GM19395 (cell line): Measurements from ENCODE around the gene RALB.

Source experiments
- ATAC-seq: cut with Tn5 transposase; IDR thresholded peaks from one replicate; pipeline ENCODE4 v1.9.1; 2021; ENCODE audit warnings: mild to moderate bottlenecking, moderate library complexity; ENCODE audit not compliant: unreplicated experiment

The RALB gene, protein sequence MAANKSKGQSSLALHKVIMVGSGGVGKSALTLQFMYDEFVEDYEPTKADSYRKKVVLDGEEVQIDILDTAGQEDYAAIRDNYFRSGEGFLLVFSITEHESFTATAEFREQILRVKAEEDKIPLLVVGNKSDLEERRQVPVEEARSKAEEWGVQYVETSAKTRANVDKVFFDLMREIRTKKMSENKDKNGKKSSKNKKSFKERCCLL

DNA sequence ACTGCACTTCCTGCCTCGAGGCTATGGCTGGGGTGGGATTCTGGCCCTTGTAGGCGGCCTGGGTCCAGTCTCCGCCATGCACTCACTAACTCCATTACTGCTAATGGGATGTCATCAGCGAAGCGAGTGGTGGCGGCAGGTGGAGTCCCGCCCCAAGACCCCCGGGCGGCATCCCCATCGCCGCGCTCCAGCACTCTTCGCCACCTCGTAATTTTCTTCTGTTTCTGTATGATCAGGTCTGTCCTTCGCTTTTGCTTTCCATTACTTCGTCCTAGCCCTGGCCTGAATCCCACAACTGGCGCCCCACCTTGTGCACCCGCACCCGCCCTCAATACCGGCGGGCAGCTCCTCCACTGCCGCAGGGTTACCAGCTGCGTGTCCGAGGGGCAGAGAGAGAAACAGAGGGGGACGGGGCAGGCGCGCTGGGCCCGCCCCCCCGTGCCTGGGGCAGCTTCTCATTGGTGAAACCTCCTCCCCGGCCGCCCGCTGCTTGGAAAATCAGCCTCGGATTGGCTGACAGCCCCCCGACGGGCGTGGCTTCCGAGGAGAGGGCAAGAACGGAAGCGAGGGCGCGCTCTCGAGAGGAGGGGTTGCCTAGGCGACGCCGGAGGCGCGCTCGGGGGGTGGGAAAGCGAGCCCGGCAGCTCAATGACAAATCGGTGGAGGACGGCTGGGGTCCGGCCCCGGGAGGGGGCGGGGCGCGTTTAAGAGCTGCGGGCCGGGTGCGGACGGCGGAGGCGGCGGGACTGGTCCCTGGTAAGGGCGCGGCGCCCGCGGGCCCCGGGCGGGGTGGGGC, at the start of gene RALB:
Gene RALB (plus strand): TSS at position 628 of the 796 bp plus-strand sequence. CDS start 25,813 bp downstream, outside the sequence.
- ATAC-seq = peak; percentile 90

DNA sequence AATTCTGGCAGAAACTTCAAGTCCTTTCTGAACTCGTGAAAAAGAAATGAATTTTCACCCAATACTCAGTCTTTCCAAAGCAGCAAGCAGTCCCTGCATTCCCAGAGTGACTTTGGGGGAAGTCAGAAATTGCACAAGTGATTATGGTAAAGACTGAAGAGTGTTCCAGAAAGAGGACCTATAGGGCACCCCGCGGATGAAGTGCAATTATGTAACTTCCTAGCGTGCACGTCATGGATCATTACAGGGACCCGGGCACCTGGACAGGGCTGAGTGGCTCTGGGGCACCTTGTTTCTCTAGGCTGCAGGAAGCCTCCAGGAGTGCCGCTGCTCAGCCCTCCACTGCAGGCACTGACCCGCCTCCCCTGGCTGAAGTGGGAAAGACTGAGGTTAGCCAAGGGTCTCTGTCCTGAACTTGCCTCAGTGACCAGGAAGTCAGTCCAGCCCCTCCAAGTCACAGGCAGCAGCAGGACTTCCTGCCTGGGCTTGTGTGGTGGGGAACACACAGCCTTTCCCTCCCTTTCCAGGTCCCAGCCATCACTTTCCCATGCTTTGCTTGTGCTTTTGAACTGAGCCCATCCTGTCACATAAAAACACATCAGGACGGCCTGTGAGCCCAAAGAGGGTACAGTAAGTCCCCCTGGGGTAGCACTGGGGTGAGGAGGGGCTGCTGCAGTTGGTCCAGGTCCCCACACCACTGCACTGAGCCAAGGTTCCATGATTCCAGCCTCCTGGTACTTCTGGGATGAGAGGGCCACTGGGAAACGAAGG, 49.2 kb upstream of the RALB start:
- no peak for ATAC-seq

DNA sequence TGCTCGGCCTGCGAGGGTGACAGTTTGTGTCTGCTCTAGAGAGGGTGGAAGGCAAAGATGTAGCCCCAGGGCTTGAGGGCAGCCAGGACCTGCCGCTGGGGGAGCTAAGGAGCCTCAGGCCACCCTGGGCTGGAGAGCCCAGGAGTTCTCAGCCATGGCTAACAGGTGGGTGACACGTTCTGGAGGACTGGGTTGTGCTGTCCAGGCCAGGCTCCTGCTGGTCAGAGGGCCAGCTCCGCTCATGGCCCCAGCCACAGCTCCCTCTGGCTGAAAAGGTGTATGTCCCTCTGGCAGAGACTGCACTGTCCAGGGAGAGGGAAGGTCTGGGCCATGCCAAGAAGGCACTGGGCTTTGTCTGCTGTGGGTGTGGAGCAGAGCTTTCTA, 48.6 kb upstream of the RALB start:
- no peak for ATAC-seq

DNA sequence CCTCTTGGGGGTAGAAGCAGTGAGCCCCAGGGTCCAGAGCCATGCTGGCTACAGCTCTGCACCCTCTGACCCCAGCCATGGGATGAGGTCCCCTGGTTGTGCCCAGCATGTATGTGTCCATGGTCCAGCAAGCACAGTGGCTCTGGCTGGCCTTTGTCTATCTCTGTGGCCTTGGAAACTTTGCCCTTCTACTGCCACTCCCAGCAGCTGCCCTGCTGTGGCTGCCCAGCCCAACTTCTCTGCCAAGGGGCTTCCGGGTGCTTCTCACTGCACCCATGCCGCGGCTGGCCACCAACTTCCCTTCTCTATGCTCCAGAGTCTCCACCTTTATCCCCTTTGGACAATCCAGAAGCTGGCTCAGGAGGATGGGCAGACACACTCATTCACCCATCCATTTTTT, 48.2 kb upstream of the RALB start:
- no peak for ATAC-seq

DNA sequence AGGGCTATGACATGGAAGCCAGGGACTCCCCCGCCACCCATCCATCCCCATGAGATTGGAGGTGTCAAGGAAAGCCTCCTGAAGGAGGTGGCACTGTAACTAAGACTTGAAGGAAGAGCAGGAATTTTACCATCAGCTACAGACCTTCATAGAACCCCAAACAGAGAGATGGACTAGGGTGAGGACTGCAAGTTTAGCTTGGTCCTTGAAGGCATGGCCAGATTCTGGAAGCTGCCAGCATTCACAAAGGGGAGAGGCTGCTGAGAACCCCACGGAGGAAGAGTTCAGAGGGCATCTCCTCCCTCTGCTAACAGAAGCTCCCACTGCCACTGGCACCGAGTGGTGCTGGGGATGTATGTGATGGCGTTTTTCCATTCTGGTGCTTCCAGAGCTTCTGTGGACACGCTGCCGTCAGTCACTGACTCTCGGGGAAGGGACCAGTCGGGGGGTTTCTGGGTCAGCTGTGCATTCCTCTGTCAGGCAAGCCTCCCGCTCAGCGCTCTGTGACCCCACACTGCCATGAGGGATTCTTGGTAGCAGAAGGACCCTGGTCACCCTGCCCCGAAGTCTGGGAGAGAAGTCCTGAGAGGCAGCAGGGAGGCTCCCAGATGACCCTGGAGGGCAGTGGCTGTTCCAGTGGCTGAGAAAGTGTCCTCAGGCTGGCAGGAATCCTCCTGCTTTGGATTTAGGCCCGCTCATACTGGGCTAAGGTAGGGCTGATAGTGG, 47.5 kb upstream of the RALB start:
- ATAC-seq = no peak

DNA sequence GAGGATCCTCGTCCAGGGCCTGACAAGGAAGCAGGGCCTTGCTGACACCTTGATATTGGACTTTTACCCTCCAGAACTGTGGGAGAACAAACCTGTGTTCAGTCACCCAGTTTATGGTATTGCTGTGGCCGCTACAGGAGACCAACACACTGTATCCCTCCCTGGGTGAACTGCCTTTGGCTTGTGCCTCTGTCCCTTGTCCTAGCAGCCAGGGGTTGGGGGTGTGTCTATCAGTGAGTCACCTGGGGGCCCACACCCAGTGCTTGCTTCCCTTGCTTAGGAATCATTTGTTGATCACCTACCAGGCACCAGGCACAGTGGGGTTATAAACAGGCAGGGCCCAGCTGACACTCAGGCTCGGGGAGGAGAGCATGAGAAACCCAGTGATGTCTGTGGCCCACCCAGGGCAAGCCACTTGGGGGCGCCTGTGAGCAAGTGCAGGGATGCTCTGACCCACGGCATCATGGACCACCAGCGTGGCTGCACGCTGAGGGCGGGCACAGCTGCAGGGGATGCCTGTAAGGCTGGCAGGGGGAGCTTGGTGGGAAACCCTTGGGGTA, 46.5 kb upstream of the RALB start:
- ATAC-seq = no peak

DNA sequence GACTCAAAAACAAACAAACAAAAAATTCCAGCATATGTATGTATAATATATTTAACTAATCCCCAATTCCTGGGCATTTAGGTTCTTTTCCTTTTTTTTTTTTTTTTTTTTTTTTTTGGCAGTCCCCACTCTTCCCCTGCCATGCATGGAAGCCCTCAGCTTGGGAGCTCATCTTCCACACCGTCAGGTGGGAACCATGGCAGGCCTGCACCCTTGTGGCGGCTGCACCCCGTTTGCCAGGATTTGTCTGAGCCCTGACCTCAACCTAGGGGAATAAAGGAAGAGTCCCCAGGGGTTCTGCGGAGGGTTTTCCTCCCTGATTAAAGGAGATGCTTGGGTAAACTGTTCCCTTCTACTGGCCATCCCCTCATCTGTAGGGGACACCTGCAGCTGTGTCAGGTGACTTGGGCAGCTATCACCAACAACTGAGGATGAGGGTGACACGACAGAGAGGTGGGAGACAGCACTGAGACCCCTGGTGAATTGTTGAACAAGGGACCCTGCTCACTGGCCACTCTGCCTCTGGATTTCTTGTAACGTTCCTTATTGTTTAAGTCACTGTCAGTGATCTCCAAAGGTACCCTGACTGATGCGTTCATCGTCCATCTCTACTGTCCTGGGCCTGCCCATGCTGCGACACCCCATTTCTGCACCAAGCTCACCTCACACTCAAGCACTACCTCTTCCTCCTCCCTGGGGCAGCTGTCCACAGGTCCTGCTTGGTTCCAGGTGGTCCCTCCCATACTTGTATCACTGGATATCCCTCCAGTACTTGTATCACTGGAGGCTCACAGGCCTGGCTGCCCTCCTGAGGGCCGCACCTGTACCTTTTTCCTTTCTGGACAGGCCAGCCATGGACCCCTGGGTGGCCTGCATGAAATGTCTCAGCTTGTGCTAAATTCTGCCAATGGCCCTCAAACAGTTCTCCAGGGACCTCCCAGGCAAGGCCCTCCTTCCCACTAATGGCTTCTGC, 44.0 kb upstream of the RALB start:
- no peak for ATAC-seq

DNA sequence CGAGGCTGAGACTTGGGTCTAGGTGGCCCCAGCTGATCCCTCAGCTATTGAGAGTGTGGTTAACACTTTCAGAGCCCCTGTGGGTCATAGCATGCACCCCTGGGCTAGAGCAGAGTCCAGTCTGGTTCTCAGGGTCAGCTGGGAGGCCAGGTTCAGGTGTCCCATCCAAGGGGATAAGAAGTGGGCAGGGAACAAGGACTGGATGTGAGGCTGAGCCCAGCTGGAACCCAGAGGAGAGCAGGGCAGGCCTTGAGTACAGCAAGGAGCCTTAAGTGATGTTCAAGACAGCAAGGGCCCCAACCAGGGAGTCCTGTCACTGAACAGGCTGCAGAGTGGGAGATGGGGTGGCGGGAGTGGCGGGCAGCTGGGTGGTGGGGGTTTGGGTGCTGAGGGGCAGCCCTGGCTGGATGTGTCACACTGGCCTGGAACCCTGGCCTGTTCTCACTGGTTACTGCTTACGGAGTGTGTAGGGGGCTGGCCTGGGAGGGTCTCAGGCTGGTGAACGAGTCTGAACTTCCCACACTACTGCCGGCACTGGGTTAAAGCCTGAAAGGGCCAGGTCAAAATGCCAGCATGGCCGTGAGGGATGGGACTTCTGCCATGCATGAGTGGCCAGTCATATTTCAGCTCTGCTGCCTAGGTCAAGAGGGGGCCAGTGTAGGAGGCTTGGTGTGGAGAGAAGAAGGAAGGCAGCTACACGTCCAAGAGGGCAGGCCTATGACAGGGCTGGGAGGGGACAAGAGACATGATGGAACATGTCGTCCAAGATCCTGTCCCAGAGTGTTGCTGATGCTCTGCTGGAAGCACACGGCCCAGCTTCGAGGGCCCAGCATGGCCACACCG, 43.0 kb upstream of the RALB start:
- ATAC-seq = no peak

DNA sequence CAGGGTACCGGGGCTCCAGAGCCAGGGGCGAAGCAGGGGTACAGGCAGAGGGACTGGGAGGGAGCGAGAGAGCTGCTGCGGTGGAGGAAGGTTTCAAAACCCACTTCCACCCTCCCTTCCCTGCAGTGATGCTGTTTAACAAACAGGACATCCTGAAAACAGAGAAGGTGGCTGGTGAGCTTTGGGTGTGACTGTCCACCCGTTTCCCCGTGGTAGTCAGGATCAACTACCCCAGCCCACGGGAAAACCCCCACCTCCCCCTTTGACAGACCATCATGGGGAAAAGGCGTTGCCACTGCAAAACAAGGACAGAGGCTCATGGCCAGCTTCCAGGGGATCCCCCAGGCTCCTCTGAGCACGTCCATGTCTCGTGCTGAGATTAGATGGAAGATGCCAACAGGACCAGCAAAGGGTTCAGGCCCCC, 42.4 kb upstream of the RALB start:
- ATAC-seq = no peak

DNA sequence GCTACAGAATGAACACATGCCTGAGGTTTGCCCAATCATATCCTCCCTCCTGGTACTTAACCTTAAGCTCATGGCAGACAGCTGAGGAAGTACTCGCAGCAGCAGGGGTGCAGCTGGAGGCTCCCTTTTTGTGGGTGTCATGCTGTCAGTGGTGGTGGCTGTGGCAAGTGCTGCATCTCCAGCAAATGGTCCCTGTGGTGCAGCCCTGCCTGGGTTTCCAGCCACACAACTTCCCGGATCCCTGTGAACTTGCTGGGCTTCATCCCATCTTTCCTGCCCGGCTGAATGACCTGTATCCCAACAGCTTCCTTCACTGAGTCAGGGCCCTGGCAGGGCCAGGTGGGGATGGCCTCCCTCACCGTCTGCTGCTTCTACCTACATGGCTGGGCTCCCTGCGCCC, 34.5 kb upstream of the RALB start:
- ATAC-seq = no peak

DNA sequence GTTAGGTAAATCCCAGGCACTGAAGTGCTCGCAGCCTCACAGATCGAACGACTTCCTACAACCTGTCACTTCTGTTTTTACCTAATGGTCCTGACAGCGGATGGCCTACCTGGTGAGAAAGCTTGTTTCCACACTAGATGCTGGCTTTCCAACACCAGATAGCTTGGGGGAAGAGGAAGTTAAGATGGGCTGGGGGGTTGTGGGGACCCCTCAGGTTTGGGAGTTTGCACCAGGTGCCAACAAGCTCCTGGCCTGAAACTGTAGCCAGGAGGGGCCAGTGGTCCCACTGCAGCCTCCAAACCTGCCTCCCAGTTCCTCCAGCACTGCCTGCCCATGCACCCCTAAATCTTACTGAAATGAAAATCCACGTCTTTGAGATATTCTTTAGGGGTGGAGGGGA, 33.4 kb upstream of the RALB start:
- no peak for ATAC-seq

DNA sequence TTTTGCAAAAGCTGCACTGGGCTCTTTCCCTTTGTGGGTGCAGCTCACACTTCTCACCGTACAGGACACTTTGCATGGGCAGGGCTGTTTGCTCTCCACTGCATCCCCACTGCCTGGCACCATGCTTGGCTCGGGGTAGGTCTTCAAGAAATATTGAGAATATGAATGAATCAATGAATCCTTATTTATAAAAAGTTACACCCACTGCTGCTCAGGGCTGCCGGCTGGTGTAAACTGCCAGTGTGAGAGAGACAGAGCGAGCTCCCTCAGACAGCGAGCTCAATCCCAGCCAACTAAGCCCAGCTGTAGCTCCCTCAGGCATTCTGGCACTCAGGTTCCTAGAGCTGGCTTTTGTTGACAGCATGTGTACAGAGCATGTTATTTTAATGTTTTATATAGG, 32.9 kb upstream of the RALB start:
- no peak for ATAC-seq

DNA sequence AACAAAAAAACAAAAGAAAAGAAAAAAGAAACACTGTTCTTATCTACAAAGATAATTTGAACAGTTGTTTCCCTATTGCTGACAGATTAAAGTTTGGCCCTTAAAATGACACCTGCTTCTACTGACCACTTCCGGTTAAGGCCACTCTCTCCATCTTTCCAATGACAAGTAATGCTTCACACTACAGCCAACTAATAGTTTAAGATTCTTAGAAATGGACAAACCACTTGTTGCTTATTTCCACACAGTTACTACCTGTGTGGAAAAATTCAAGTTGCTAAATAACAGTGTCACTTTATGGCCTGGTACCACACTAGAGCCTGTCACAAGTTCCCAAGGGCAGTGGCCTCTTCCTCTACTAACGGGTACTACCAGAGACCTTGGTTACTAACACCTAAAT, 31.9 kb upstream of the RALB start:
- ATAC-seq = no peak

DNA sequence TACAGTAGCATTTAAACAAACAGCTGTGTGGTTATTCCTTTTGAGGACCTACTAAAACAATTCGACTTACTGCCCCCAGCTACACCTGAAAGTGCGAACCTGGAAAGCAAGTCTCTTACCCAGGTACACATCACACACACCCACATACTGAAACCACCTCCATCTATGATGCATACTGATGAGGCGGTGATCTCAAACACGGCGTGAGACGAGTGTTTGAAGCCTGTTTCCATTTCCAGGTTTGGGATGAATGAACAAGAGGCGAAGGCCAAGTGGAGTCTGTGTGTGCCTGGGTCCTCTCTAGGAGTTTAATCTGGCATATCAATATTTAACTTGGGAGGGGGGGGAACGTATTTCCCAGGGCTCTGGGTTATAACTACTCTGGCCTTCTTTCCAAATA, 31.0 kb upstream of the RALB start:
- no peak for ATAC-seq

DNA sequence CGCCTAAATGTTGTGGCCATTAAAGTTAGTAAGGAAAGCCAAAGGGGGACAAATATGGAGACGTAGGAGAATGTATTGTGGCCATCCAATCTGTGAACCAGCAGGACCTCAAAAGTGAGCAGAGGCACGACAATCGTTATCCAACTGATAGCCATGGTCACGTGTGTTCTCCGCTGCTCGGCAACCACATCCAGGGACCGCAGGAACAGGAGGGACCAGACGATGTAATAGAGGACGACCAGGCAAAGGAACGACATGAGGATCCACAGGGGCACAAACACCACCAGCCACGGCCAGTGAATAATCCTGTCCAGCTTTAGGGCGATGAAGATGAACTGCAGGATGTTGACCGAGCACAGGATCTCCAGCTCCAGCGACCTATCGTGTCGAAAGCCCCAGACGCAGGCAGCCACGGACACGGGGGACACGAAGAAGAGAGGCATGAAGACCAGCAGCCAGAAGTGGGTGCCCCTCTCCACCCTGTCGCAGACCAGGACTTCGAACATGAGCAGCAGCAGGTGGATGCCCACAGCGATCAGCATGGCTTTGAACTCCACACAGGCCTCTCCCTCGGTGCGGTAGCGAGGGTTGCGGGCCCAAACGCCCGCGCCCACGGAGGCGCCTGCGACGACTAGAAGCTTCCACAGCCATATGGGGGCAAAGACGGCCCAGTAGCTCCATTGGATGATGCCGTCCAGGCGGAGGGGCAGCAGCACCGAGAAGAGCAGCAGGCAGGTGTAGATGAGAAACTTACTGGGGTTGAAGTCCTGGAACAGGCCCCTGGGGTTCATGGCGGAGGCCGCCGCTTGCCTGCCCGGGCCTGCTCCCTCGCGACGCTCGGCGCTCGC, 30.2 kb upstream of the RALB start:
- no peak for ATAC-seq

DNA sequence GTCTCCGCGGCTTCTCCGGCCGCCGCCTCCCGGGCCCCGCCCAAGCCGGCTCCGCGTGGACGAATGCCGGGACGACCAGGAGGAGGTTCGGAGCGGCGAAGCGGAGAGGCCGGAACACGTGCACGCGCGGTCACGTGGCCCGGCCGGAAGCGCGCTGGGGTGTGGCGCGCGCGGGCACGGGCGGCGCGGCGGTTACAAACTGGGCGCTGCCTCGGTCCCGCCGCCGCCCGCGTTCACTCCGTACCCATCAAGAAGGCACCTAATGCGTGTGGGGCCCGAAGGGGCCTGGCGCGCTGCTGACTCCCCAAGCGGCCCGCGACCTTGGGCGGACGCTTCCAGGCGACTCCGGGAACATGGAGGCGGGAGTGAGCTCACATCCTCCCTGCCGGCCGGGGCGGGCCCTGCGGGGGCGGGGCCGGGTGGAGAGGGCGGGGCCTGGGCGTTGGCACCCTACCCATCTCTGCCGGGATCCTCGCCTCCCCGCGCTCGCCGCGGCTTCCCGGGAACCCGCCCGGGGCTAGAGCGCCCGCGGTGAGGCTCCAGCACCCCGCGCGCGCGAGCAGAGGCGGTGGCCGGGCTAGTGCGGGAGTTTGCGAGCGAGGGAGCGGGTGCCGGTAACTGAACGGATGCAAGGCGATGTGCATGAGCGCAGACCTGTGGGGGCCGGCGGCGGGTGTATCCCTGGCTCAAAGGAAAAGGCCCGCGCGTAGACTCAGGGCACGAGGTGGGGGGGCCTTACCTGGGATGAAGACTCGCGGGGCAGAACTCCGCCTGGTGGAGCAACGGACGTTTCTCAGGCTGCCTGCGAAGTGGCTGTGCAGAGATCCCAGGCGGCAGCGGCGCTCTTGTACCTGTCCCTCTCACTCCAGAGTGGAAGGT, 29.4 kb upstream of the RALB start, which contains the start of gene TMEM185B:
Gene TMEM185B (minus strand): TSS at position 367 of the 879 bp plus-strand sequence. CDS start 424 bp downstream, outside the sequence.
- peak; percentile 89 for ATAC-seq

DNA sequence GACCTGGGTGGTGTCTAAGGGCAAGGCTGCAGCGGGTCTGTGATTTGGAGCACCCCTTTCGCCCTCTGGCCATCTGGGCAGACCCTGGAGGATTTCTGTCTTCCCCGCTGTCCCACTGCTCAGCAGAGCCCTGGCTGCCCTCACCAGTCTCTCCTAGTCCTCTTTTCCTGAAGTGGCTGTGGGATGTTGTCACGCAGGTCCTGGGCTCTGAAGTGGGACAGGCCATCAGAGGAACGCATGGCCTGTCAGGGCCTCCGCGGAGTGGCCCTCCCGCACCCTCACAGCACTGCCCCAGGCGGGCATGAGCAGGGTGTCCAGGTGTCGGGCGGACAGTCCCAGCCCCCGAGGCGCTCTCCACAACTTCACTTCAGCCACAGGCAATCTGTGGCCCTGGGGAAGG, 28.4 kb upstream of the RALB start:
- ATAC-seq = no peak
